Gastroesophageal sphincter (tissue), 4 donors: ENCODE measurements around the gene PRX. TPM values are rescaled to one million over a fixed set of nuclear protein-coding genes. Genes with fewer than 3 reads are reported as not detected.

ENCODE experiments used
- ATAC-seq: fragments of 150-250 bp; one replicate; pipeline ENCODE4 v1.9.1; 2016; ENCODE audit warnings: mild to moderate bottlenecking, moderate library complexity
- H3K27ac ChIP-seq, 4 donors: fragments of 200-600 bp; sonication (generic) in 3 of 4; 1 replicate in 3 of 4; 2 replicates in 1 of 4; pipeline ENCODE4 v1.5.1; 2016 to 2019
- H3K27me3 ChIP-seq: fragments of 200-600 bp; sonication (generic); one replicate; pipeline ENCODE4 v1.5.1; 2019
- H3K36me3 ChIP-seq, 2 donors: fragments of 200-600 bp; sonication (generic); one replicate each; pipeline ENCODE4 v1.5.1; 2019; ENCODE audit warnings: control low read depth in 1 of 2
- H3K4me1 ChIP-seq, 3 donors: fragments of 200-600 bp; sonication (generic); 1 replicate in 2 of 3; 2 replicates in 1 of 3; pipeline ENCODE4 v1.5.1; 2016 to 2019; ENCODE audit warnings: control low read depth in 2 of 3
- H3K4me3 ChIP-seq, 2 donors: fragments of 200-600 bp; sonication (generic); one replicate each; pipeline ENCODE4 v1.5.1; 2019; ENCODE audit warnings: mild to moderate bottlenecking in 1 of 2, moderate library complexity in 1 of 2
- H3K9me3 ChIP-seq, 3 donors: fragments of 200-600 bp; sonication (generic); one replicate each; pipeline ENCODE4 v1.5.1; 2017 to 2019; ENCODE audit warnings: control low read depth in 2 of 3
- CTCF ChIP-seq, 4 experiments: fragments of 200-600 bp in 2 of 4; fragments of 450-650 bp in 2 of 4; sonication (generic) in 1 of 4; IDR thresholded peaks; one replicate each; pipeline ENCODE4 v1.5.1; 2017 to 2019; ENCODE audit warnings: antibody characterized with exemption in 4 of 4, mild to moderate bottlenecking in 2 of 4, moderate library complexity in 2 of 4
- EP300 ChIP-seq: sonication (generic); formaldehyde crosslinking; IDR thresholded peaks from one replicate; pipeline ENCODE4 v1.6.1; 2017; ENCODE audit warnings: antibody characterized with exemption, mild to moderate bottlenecking
- POLR2A ChIP-seq, 2 donors: fragments of 450-650 bp; IDR thresholded peaks; one replicate each; pipeline ENCODE4 v1.6.1; 2017; ENCODE audit warnings: antibody characterized with exemption in 2 of 2, mild to moderate bottlenecking in 2 of 2, moderate library complexity in 1 of 2
- POLR2AphosphoS5 ChIP-seq: sonication (generic); formaldehyde crosslinking; IDR thresholded peaks from one replicate; pipeline ENCODE4 v1.6.1; 2017; ENCODE audit warnings: antibody characterized with exemption
- WGBS, 2 donors: methylation state at CpG; one replicate each; pipeline ENCODE4 v1.1.5; 2018; ENCODE audit warnings: low coverage in 1 of 2; 5-methylcytosine and 5-hydroxymethylcytosine counted together
- total RNA-seq, 4 donors: library from RNA; depleted of rRNA; stranded (reverse); fragments of >200 nt; gene quantifications; one replicate each; pipeline ENCODE4 v1.1.0, GENCODE V29; 2016

Gene PRX, protein sequence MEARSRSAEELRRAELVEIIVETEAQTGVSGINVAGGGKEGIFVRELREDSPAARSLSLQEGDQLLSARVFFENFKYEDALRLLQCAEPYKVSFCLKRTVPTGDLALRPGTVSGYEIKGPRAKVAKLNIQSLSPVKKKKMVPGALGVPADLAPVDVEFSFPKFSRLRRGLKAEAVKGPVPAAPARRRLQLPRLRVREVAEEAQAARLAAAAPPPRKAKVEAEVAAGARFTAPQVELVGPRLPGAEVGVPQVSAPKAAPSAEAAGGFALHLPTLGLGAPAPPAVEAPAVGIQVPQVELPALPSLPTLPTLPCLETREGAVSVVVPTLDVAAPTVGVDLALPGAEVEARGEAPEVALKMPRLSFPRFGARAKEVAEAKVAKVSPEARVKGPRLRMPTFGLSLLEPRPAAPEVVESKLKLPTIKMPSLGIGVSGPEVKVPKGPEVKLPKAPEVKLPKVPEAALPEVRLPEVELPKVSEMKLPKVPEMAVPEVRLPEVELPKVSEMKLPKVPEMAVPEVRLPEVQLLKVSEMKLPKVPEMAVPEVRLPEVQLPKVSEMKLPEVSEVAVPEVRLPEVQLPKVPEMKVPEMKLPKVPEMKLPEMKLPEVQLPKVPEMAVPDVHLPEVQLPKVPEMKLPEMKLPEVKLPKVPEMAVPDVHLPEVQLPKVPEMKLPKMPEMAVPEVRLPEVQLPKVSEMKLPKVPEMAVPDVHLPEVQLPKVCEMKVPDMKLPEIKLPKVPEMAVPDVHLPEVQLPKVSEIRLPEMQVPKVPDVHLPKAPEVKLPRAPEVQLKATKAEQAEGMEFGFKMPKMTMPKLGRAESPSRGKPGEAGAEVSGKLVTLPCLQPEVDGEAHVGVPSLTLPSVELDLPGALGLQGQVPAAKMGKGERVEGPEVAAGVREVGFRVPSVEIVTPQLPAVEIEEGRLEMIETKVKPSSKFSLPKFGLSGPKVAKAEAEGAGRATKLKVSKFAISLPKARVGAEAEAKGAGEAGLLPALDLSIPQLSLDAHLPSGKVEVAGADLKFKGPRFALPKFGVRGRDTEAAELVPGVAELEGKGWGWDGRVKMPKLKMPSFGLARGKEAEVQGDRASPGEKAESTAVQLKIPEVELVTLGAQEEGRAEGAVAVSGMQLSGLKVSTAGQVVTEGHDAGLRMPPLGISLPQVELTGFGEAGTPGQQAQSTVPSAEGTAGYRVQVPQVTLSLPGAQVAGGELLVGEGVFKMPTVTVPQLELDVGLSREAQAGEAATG (N-terminal part only)
- total RNA-seq = 10 to 100 TPM in 1 of 4 donors, 1 to 10 TPM in 3; 4.5 to 12.7 (median 6.7) TPM

GRCh38 chr19:40413291-40413845, at the start of gene PRX:
Gene PRX (minus strand): TSS chr19:40413378. CDS start chr19:40407932, 5,446 bp downstream.
- Histone ChIP-seq H3K27me3 (no peaks in the 10 kb centered on the region), H3K4me3 (no peak within 1 kb of the TSS), H3K36me3 (no peaks in the 10 kb centered on the region), H3K4me1 (peaks cover 0 to 45% (median 19%) of the 10 kb centered on the region in 3 donors), H3K27ac (peak within 1 kb of the TSS in 3 of 4 donors; percentile 69 to 75 (median 74)), H3K9me3 (no peaks in the 10 kb centered on the region)
- ATAC-seq = no peak
- 53% methylated on average over 7 of the region's 18 CpGs; no CpG with 5 or more reads in 1 of the 2 donors for WGBS, 2 donors
- TF ChIP-seq POLR2A (IDR thresholded peaks at IDR 0.05) = no peak
- no peak for TF ChIP-seq POLR2AphosphoS5
- no peak for TF ChIP-seq EP300
- TF ChIP-seq CTCF (IDR thresholded peaks at IDR 0.05) = no peak

DNA sequence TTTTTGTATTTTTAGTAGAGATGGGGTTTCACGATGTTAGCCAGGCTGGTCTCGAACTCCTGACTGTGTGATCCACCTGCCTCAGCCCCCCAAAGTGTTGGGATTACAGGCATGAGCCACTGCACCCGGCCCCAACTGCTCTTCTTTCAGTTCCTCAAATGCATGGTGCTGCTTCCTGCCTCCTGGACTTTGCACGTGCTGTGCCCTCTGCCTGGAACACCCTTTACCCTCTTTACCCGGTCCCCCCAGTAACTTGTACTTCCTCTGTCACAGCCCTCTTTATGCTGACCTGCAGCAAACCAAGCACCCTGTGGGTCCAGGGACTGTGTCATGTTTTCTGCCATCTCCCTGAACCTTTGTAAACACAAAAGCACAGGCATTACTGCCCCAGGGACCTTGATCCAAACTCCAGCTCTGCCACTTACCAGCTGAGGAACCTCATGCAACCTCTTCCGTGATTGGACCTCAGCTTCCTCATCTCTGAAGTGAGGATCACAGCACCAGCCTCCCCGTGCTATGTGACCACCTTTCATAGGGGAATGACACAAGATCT, 48.6 kb upstream of the PRX start:
- 69 to 89% methylated on average over 4 to 5 of the region's 7 CpGs for WGBS, 2 donors
- peaks cover 0 to 41% (median 6%) of the 10 kb centered on the region in 3 donors for H3K4me1 ChIP-seq
- H3K36me3 ChIP-seq = peaks cover 0 to 24% of the 10 kb centered on the region in 2 donors
- no peaks in the 10 kb centered on the region for H3K9me3 ChIP-seq
- no peak for ATAC-seq
- H3K27me3 ChIP-seq = no peaks in the 10 kb centered on the region
- no peak overlapping the region for H3K4me3 ChIP-seq
- no peak overlapping the region for H3K27ac ChIP-seq
- TF ChIP-seq POLR2AphosphoS5 (no peak), POLR2A (IDR thresholded peaks at IDR 0.05) (no peak), EP300 (no peak), CTCF (IDR thresholded peaks at IDR 0.05) (no peak)

DNA sequence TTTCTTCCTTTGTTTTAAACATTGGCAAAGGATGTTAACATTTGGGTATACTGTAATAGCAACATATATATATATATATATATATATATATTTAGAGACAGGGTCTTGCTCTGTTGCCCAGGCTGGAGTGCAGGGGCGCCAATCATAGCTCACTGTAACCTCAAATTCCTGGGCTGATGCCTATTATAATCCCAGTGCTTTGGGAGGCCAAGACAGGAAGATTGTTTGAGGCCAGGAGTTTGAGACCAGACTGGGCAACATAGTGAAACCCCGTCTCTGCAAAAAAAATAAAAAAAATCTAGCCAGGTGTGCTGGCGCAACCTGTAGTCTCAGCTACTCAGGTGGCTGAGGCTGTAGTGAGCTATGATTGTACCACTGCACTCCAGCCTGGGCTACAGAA, 47.0 kb upstream of the PRX start:
- H3K4me3 ChIP-seq = no peak overlapping the region
- no peak for ATAC-seq

More for the DNA sequence above, 47.0 kb upstream of the PRX start:
- 87% methylated on average over 3 of the region's 3 CpGs; no CpG with 5 or more reads in 1 of the 2 donors for WGBS, 2 donors
- H3K27ac ChIP-seq = no peak overlapping the region
- TF ChIP-seq POLR2AphosphoS5 (no peak), EP300 (no peak), POLR2A (IDR thresholded peaks at IDR 0.05) (no peak), CTCF (IDR thresholded peaks at IDR 0.05) (no peak)
- no peaks in the 10 kb centered on the region for H3K9me3 ChIP-seq
- H3K4me1 ChIP-seq = peaks cover 0 to 31% (median 0%) of the 10 kb centered on the region in 3 donors
- H3K27me3 ChIP-seq = no peaks in the 10 kb centered on the region
- peaks cover 0 to 39% of the 10 kb centered on the region in 2 donors for H3K36me3 ChIP-seq
